HT1080 (cell line): Measurements from ENCODE around the gene CEP57L1. TPM values are rescaled to one million over a fixed set of nuclear protein-coding genes. Genes with fewer than 3 reads are reported as not detected.

Source experiments
- DNase-seq: peaks from one replicate; pipeline ENCODE4 v3.0.0-alpha.2; 2015; ENCODE audit warnings: low read depth
- polyA plus RNA-seq, 2 experiments: library from polyadenylated mRNA; depleted of rRNA; stranded (reverse); fragments of >200 nt; gene quantifications; 2 replicates each; pipeline ENCODE4 v1.2.3, GENCODE V29; 2015
- total RNA-seq: library from RNA; depleted of rRNA; stranded (reverse); fragments of >200 nt; shearing (Covaris generic); gene quantifications from 2 replicates; pipeline ENCODE4 v1.2.3, GENCODE V29; 2014; rRNA removed

CEP57L1 gene
- total RNA-seq = 17.1 and 25.5 TPM in 2 replicates
- 28.3 and 29.0 TPM in 2 replicates for polyA plus RNA-seq (2015; cell fraction: cytosol; rRNA removed)
- 31.6 and 33.5 TPM in 2 replicates for polyA plus RNA-seq (2015; cell fraction: nucleus; rRNA removed)

GRCh38 chr6:109095036-109095834, at the start of gene CEP57L1:
CEP57L1 (plus strand) TSS chr6:109095507; CDS start chr6:109145222, 49,715 bp downstream.
- peak; percentile 96 for DNase-seq

GRCh38 chr6:109048176-109048575, 47.1 kb upstream of the CEP57L1 start:
- no peak for DNase-seq

GRCh38 chr6:109048670-109049415, 46.5 kb upstream of the CEP57L1 start:
- DNase-seq = no peak

GRCh38 chr6:109050012-109050411, 45.3 kb upstream of the CEP57L1 start:
- DNase-seq = peak; percentile 5

DNA sequence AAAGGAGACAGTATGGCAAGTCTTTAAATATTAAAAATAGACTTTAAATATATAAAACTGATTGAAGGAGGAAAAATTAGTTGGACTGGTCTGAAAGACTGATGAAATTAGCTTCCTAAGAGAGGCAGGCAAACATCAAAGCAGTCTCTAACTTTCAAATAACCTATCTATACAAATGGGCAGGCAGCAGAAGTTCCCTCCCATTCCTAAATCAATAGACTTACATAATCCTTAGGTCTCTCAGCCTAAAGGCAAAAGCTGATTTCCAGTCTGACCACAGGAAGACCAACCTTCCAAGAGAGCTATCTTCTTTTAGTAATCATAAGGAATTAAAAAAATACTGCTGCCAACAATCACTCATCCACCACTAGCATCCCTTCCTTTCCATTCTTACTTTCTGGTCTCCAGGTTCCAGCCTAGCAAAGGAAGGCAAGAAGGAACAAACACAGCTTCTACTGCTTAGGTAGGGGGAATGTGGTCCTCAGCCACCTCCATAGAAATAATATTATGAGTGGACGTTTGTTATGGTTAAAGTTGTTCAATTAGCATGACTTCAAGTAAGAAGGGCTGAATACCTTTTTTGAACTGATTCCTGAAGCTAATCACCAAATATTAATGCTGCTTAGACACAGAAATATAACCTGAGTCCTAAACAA, 44.7 kb upstream of the CEP57L1 start:
- DNase-seq = no peak

- no peak for DNase-seq
Observed at GRCh38 chr6:109051301-109052017, 43.8 kb upstream of the CEP57L1 start.

- DNase-seq = no peak
Observed at GRCh38 chr6:109052018-109052651, 43.2 kb upstream of the CEP57L1 start.

DNA sequence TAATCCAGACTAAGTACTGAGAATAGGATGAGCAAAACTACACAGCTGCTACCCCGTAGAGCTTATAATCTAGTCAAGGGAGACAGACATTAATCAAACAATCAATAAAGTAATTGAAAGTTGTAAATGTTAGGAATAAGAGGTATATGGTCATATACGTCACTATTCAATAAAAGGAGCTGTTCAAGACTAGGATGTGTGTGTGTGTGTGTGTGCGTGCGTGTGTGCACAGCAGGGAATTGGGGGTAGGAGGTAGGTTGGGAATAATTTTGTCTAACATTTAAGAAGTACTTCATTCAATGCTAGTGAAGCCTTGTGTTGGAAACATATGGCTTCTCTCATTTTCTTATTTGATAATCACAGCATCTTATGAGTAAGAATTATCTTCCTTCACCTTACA, 42.5 kb upstream of the CEP57L1 start:
- no peak for DNase-seq

DNA sequence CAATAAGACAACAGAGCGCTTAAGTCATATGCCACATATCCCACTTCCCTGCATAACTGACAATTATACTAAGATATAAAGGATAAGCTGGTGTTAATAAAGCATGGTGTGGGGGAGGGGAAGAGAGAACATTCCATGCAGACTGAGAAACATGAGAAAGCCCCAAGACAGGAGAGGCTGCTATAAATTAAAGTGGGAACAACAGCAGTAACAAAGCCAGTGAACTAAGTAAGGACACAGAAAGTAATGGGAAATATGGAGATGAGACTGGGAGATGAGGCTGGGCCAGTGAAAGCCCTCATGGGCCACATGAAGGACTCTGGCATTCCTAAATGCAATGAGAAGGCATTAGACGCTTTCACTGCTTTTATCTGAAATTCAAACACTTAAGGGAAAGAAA, 42.0 kb upstream of the CEP57L1 start:
- no peak for DNase-seq

- DNase-seq = peak; percentile 12
Observed at GRCh38 chr6:109055771-109056235, 39.5 kb upstream of the CEP57L1 start.

DNA sequence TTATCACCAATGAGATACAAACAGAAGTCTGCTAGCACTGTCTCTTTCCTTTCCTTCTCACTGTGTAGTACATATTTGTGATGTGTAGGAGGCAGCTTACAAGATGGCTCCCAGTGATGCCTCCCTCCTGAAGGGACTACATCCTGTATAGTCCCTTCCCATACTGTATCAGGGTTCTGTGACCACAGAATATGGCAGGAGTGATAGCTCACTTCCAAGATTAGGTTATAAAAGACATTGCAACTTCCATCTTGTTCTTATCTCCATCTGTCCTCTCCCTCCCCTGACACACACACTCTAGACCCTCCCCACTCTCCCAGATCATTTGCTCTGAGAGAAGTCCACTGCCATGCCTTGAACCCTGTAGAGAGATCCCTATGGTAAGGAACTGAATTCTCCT, 38.6 kb upstream of the CEP57L1 start:
- no peak for DNase-seq

GRCh38 chr6:109058620-109059019, 36.7 kb upstream of the CEP57L1 start:
- no peak for DNase-seq

GRCh38 chr6:109059153-109059552, 36.2 kb upstream of the CEP57L1 start:
- no peak for DNase-seq

- DNase-seq = peak; percentile 6
Observed at GRCh38 chr6:109059571-109060021, 35.7 kb upstream of the CEP57L1 start.

- DNase-seq = no peak
Observed at GRCh38 chr6:109060571-109060970, 34.7 kb upstream of the CEP57L1 start.

GRCh38 chr6:109062216-109062615, 33.1 kb upstream of the CEP57L1 start:
- no peak for DNase-seq

DNA sequence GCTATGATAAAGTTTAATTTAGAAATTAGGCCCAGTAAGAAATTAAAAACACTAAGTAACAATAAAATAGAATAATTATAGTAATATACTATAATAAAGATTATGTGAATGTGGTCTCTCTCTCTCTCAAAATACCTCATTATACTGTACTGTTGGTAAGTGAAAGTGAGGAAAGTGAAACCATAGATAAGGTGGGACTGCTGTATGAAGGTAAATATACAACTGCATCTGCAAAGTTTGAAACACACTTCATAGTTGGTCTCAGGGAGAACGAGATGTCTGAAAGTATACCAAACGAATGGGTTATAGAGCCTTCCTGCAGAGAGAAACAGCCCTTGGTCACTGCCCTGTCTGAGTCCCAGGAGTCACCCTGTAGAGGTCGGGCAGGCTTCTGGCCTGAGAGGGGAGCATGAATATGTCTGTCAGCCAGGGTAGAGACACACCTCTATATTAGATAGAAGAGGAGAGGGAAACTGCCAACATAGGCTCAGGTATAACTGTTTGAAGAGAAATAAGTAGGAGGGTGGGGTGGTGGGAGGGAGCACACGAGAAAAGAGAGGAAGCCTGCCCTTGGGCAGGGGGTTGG, 32.4 kb upstream of the CEP57L1 start:
- no peak for DNase-seq

DNA sequence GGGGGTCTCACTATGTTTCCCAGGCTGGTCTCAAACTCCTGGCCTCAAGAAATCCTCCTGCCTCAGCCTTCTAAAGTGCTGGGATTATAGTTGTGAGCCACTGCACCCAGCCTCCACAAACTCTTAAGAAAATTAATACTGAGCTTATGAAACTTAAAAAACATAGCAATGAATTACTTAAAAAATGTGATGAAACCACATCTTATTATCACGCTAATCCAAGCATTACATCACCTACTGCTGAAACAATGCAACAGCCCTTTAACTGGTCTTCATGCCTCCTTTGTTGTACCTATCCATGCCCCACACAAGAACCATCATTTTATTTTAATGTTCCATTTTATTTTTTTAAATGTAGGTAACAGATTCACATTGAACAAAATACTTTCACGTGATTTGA, 25.6 kb upstream of the CEP57L1 start:
- no peak for DNase-seq

- no peak for DNase-seq
Observed at GRCh38 chr6:109071125-109071917, 24.0 kb upstream of the CEP57L1 start.
